Measurements from ENCODE around the gene POU6F2. TPM values are rescaled to one million over a fixed set of nuclear protein-coding genes. Genes with fewer than 3 reads are reported as not detected.

POU6F2 gene
- total and polyA plus RNA-seq, 2 of the 4 experiments (the other 2 are of a cell fraction), result not detected

DNA sequence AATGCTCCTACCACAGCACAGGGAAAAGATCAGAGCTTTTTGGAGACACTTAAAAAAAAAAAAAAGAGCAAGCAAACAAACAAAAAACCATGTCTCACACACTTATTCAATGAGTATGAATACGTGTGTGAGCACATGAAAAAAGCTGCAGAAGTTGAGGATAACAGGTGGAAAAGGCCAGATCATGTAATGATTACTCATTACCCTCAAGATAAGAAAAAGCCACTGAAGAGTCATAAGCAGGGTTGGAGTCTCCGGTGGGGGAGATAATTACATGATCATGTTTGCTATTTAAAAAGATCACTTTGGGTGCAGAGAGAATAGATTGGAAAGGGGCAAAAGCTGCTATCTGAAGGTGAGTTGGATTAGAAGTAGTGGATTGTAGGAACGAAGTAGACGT lies 77.0 kb downstream of the POU6F2 start:
- BruUV-seq (replicated peaks), result no TSS peak
- Histone ChIP-seq H3K9me1 (ENCODE audit: insufficient read depth, low read length) (no peaks in the 10 kb centered on the region), H3K36me3 (ENCODE audit: control insufficient read depth, insufficient read depth, low read length) (no peaks in the 10 kb centered on the region), H4K91ac (ENCODE audit: insufficient read depth, low read depth, low read length) (no peak overlapping the region), H3K14ac (replicated peaks; ENCODE audit: low read depth, low read length) (no peak overlapping the region), H2BK20ac (ENCODE audit: low read depth, low read length) (no peak overlapping the region), H3K4me1 (ENCODE audit: control insufficient read depth, insufficient read depth, low read length) (no peaks in the 10 kb centered on the region), H4K20me1 (ENCODE audit: insufficient read depth, low read length) (no peaks in the 10 kb centered on the region), H3K4me2 (ENCODE audit: low read depth, low read length) (no peak overlapping the region), H3K56ac (ENCODE audit: extremely low read depth, insufficient read depth, low read length) (no peak overlapping the region), H2BK120ac (ENCODE audit: low read depth, low read length) (no peak overlapping the region), H3K4me3 (ENCODE audit: insufficient read depth, low read depth, low read length) (no peak overlapping the region), H2BK5ac (ENCODE audit: low read depth, low read length, poor library complexity, severe bottlenecking) (no peak overlapping the region), H3K23ac (ENCODE audit: low read depth, low read length) (no peak overlapping the region), H2BK15ac (ENCODE audit: low read depth, low read length) (no peak overlapping the region), H4K5ac (ENCODE audit: low read depth, low read length) (no peak overlapping the region), H3K79me1 (ENCODE audit: low read depth in 1 of 2, low read length in 2 of 2) (no peaks in the 10 kb centered on the region), H3K27me3 (ENCODE audit: control insufficient read depth, insufficient read depth, low read length) (no peaks in the 10 kb centered on the region), H3K9ac (ENCODE audit: low read depth, low read length) (no peak overlapping the region), H3K18ac (ENCODE audit: low read depth, low read length) (no peak overlapping the region), H4K8ac (ENCODE audit: low read depth in 2 of 2, low read length in 2 of 2) (no peak overlapping the region), H3K27ac (ENCODE audit: insufficient read depth, low read length) (no peak overlapping the region), H2AK5ac (ENCODE audit: low read depth, low read length) (no peak overlapping the region), H2AFZ (replicated peaks; ENCODE audit: low read length, poor library complexity) (no peak overlapping the region), H3K4ac (ENCODE audit: low read depth, low read length) (no peak overlapping the region), H3K9me3 (ENCODE audit: control insufficient read depth, insufficient read depth, low read length) (no peaks in the 10 kb centered on the region), H2AK9ac (replicated peaks; ENCODE audit: low read depth, low read length, poor library complexity) (no peak overlapping the region)
- dilution Hi-C loops (cut with HindIII; ENCODE audit: low sequenced_read_pairs, unreplicated experiment), result no loop called here
- in situ Hi-C loops (cut with MboI; ENCODE audit: low sequenced_read_pairs), result no loop called here
- TF ChIP-seq RAD21 (IDR thresholded peaks at IDR 0.05; ENCODE audit: low read length) (no peak), RCOR1 (IDR thresholded peaks at IDR 0.05; ENCODE audit: insufficient replicate concordance, low read length) (no peak), CHD1 (IDR thresholded peaks at IDR 0.05; ENCODE audit: low read depth, low read length) (no peak), POLR2A (IDR thresholded peaks at IDR 0.05; ENCODE audit: low read depth, low read length) (no peak), MAFK (IDR thresholded peaks at IDR 0.05; ENCODE audit: low read depth, low read length) (no peak), MXI1 (IDR thresholded peaks at IDR 0.05; ENCODE audit: borderline replicate concordance, low read depth, low read length) (no peak), NFE2L2 (IDR thresholded peaks at IDR 0.05; ENCODE audit: low read depth, low read length) (no peak)
- TF ChIP-seq, protein P1, sequence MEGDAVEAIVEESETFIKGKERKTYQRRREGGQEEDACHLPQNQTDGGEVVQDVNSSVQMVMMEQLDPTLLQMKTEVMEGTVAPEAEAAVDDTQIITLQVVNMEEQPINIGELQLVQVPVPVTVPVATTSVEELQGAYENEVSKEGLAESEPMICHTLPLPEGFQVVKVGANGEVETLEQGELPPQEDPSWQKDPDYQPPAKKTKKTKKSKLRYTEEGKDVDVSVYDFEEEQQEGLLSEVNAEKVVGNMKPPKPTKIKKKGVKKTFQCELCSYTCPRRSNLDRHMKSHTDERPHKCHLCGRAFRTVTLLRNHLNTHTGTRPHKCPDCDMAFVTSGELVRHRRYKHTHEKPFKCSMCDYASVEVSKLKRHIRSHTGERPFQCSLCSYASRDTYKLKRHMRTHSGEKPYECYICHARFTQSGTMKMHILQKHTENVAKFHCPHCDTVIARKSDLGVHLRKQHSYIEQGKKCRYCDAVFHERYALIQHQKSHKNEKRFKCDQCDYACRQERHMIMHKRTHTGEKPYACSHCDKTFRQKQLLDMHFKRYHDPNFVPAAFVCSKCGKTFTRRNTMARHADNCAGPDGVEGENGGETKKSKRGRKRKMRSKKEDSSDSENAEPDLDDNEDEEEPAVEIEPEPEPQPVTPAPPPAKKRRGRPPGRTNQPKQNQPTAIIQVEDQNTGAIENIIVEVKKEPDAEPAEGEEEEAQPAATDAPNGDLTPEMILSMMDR (conservative IDR thresholded peaks at IDR 0.05; ENCODE audit: low read depth, low read length), result no peak
- ATAC-seq (ENCODE audit: low read depth) (no peak), DNase-seq (no peak)
- intact Hi-C loops (cut with micrococcal nuclease), result no loop called here
- WGBS, 2 experiments (ENCODE audit: extremely low coverage in 2 of 2, insufficient read length in 1 of 2), result 54 to 100% methylated on average over 2 to 3 of the region's 4 CpGs
- POLR2A ChIA-PET (ENCODE audit: unreplicated experiment), result no interaction called here
- CTCF ChIA-PET, result no interaction called here

Data from IMR-90 (cell line).